ENCODE results near the gene MAPK1.

GRCh38 chr22:21824445-21824912 is 43.0 kb downstream of the MAPK1 start:
- TF ChIP-seq, protein P1, sequence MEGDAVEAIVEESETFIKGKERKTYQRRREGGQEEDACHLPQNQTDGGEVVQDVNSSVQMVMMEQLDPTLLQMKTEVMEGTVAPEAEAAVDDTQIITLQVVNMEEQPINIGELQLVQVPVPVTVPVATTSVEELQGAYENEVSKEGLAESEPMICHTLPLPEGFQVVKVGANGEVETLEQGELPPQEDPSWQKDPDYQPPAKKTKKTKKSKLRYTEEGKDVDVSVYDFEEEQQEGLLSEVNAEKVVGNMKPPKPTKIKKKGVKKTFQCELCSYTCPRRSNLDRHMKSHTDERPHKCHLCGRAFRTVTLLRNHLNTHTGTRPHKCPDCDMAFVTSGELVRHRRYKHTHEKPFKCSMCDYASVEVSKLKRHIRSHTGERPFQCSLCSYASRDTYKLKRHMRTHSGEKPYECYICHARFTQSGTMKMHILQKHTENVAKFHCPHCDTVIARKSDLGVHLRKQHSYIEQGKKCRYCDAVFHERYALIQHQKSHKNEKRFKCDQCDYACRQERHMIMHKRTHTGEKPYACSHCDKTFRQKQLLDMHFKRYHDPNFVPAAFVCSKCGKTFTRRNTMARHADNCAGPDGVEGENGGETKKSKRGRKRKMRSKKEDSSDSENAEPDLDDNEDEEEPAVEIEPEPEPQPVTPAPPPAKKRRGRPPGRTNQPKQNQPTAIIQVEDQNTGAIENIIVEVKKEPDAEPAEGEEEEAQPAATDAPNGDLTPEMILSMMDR (IDR thresholded peaks at IDR 0.05; ENCODE audit: low read depth, low read length) = no peak
- TF ChIP-seq EZH2phosphoT487 (IDR thresholded peaks at IDR 0.05; ENCODE audit: low read depth) = no peak
